Measurements from ENCODE around the gene NUP188. TPM values are rescaled to one million over a fixed set of nuclear protein-coding genes. Genes with fewer than 3 reads are reported as not detected.

NUP188 gene
- total and polyA plus RNA-seq, 2 of the 13 experiments (the other 11 are each of a cell fraction or from before 2014, with no cell fraction given), result 28.0 to 38.5 TPM

DNA sequence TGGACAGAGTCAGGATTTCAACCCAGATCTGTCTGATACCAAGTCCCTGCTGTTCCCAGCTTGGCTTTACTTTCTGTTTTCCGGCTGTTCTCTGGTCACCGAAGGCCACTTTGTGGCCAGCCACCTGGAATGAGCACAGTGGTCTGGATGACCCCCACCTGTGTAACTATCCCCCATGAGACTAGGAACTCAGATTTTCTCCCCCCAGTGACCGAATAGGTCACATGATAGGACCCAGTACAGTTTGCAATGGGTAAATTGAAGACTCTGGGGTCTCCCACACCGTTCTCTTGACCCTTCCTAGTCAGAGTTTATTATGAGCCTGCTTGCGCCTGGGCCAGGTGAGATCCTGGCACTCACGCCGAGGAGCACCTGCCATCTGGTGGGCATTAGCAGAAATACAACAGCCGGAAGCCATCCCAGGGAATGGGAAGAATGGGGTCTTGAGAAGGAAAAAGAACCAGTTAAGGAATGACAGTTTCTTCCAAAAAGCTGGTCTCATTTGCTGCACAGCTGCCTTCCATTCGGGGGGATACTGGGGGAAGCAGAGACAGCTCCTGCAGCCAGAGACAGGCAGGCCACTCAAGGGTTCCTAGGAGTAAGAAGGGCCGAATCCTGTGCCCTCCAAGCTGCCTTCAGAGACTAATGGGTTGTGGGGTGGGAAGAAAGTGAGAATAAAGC is 19.6 kb upstream of the NUP188 start (continued):
- TF ChIP-seq HMGXB4 (CRISPR knock-in tag; IDR thresholded peaks at IDR 0.05; ENCODE audit: borderline replicate concordance in 1 of 2, low read depth in 1 of 2) (peak in 1 of 2 experiments; percentile 40; a peak in 1 of 4 replicates), MYNN (CRISPR knock-in tag; IDR thresholded peaks at IDR 0.05; ENCODE audit: low read depth) (0 out of 2 replicates have a peak, but pooled peaks have one; percentile 27), BORCS8-MEF2B (CRISPR knock-in tag; IDR thresholded peaks at IDR 0.05) (no peak), ZNF550 (CRISPR knock-in tag; IDR thresholded peaks at IDR 0.05; ENCODE audit: borderline replicate concordance) (no peak), ZNF547 (CRISPR knock-in tag; IDR thresholded peaks at IDR 0.05) (0 out of 2 replicates have a peak, but pooled peaks have one; percentile 21), PITX1 (CRISPR knock-in tag; IDR thresholded peaks at IDR 0.05) (no peak), MXI1 (IDR thresholded peaks at IDR 0.05; ENCODE audit: borderline replicate concordance, low read depth, low read length) (no peak), KLF15 (CRISPR knock-in tag; IDR thresholded peaks at IDR 0.05; ENCODE audit: borderline replicate concordance) (no peak), SP4 (CRISPR knock-in tag; IDR thresholded peaks at IDR 0.05) (no peak), ZBTB20 (CRISPR knock-in tag; IDR thresholded peaks at IDR 0.05; ENCODE audit: borderline replicate concordance, low read depth) (0 out of 2 replicates have a peak, but pooled peaks have one; percentile 38), ZFX (CRISPR knock-in tag; IDR thresholded peaks at IDR 0.05; ENCODE audit: low read depth) (peak; percentile 47; the same call in 1 of the 2 replicates), GABPB1 (CRISPR knock-in tag; IDR thresholded peaks at IDR 0.05) (0 out of 2 replicates have a peak, but pooled peaks have one; percentile 26), FIP1L1 (IDR thresholded peaks at IDR 0.05; ENCODE audit: borderline replicate concordance, insufficient read depth, low read depth, low read length) (no peak), FOXA3 (CRISPR knock-in tag; IDR thresholded peaks at IDR 0.05) (peak; percentile 42; the same call in 1 of the 2 replicates), DMAP1 (CRISPR knock-in tag; IDR thresholded peaks at IDR 0.05) (no peak), ZBTB25 (CRISPR knock-in tag; IDR thresholded peaks at IDR 0.05) (0 out of 2 replicates have a peak, but pooled peaks have one; percentile 43), NFE2L2 (IDR thresholded peaks at IDR 0.05; ENCODE audit: low read length) (no peak), ZNF772 (CRISPR knock-in tag; IDR thresholded peaks at IDR 0.05) (0 out of 2 replicates have a peak, but pooled peaks have one; percentile 29), TEAD3 (CRISPR knock-in tag; optimal IDR thresholded peaks at IDR 0.05; ENCODE audit: borderline replicate concordance) (peak; percentile 70), RAD21 (CRISPR knock-in tag; IDR thresholded peaks at IDR 0.05) (peak; percentile 92), ZNF432 (CRISPR knock-in tag; IDR thresholded peaks at IDR 0.05; ENCODE audit: borderline replicate concordance) (no peak)
- TF ChIP-seq, protein P1, sequence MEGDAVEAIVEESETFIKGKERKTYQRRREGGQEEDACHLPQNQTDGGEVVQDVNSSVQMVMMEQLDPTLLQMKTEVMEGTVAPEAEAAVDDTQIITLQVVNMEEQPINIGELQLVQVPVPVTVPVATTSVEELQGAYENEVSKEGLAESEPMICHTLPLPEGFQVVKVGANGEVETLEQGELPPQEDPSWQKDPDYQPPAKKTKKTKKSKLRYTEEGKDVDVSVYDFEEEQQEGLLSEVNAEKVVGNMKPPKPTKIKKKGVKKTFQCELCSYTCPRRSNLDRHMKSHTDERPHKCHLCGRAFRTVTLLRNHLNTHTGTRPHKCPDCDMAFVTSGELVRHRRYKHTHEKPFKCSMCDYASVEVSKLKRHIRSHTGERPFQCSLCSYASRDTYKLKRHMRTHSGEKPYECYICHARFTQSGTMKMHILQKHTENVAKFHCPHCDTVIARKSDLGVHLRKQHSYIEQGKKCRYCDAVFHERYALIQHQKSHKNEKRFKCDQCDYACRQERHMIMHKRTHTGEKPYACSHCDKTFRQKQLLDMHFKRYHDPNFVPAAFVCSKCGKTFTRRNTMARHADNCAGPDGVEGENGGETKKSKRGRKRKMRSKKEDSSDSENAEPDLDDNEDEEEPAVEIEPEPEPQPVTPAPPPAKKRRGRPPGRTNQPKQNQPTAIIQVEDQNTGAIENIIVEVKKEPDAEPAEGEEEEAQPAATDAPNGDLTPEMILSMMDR (CRISPR knock-in tag; IDR thresholded peaks at IDR 0.05), result peak; percentile 96
- TF ChIP-seq, protein P2, sequence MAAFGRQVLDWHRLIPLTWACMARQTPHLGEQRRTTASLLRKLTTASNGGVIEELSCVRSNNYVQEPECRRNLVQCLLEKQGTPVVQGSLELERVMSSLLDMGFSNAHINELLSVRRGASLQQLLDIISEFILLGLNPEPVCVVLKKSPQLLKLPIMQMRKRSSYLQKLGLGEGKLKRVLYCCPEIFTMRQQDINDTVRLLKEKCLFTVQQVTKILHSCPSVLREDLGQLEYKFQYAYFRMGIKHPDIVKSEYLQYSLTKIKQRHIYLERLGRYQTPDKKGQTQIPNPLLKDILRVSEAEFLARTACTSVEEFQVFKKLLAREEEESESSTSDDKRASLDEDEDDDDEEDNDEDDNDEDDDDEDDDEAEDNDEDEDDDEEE (CRISPR knock-in tag; IDR thresholded peaks at IDR 0.05), result 0 out of 2 replicates have a peak, but pooled peaks have one; percentile 47

All from HepG2 (cell line).